ENCODE data around the gene TMC6.

GRCh38 chr17:78107457-78107856, 21.1 kb downstream of the TMC6 start:
- TF ChIP-seq CTCF (conservative IDR thresholded peaks at IDR 0.05; ENCODE audit: low read depth in 2 of 2) (no peak), POLR2AphosphoS5 (IDR thresholded peaks at IDR 0.05; ENCODE audit: low read depth) (no peak), NANOG (IDR thresholded peaks at IDR 0.05; ENCODE audit: borderline replicate concordance) (no peak), JUNB (IDR thresholded peaks at IDR 0.05; ENCODE audit: unreplicated experiment) (no peak), EZH2phosphoT487 (IDR thresholded peaks at IDR 0.05; ENCODE audit: unreplicated experiment) (no peak), EZH2 (IDR thresholded peaks at IDR 0.05; ENCODE audit: low read depth, unreplicated experiment) (no peak)
